Activated T-helper 1 cell treated with anti-CD3 and anti-CD28 coated beads, Interleukin-2, amount 50 U/mL, for 16 hours (primary cell): ENCODE results near the gene NGEF.
"Not testable (repeated sequence)": the region's sequence is repeated elsewhere in the genome, so short reads cannot be mapped to it uniquely, and the experiment has no call there.

Source experiments
- DNase-seq, 2 donors: peaks; one replicate each; pipeline ENCODE4 v3.0.0-alpha.2; 2020; ENCODE audit warnings: low read depth in 1 of 2, low spot score in 1 of 2

The NGEF gene

GRCh38 chr2:233013027-233013461, at the start of gene NGEF:
NGEF (minus strand) TSS chr2:233013256; CDS start chr2:232974890, 38,366 bp downstream.
- no peak for DNase-seq

- DNase-seq = no peak
These were observed 49.4 kb upstream of the NGEF start for GRCh38 chr2:233062451-233062850.

GRCh38 chr2:233061591-233062450, 48.8 kb upstream of the NGEF start:
- DNase-seq = no peak

GRCh38 chr2:233060980-233061590, 48.0 kb upstream of the NGEF start:
- no peak for DNase-seq

GRCh38 chr2:233060501-233060979, 47.5 kb upstream of the NGEF start:
- no peak for DNase-seq

GRCh38 chr2:233059797-233060500, 46.9 kb upstream of the NGEF start, which contains the start of gene INPP5D:
INPP5D (plus strand) TSS chr2:233060342; CDS start chr2:233060479, 137 bp downstream.
- DNase-seq = peak; percentile 42 to 57

GRCh38 chr2:233059547-233059796, 46.4 kb upstream of the NGEF start:
- DNase-seq = no peak

GRCh38 chr2:233058717-233059546, 45.9 kb upstream of the NGEF start:
- no peak for DNase-seq

GRCh38 chr2:233056961-233057605, 44.0 kb upstream of the NGEF start:
- DNase-seq = no peak

- no peak for DNase-seq
These were observed 42.3 kb upstream of the NGEF start for GRCh38 chr2:233055362-233055761.

- DNase-seq = peak; percentile 56 to 64
These were observed 41.1 kb upstream of the NGEF start for GRCh38 chr2:233053928-233054784.

GRCh38 chr2:233052517-233052916, 39.5 kb upstream of the NGEF start:
- not testable (repeated sequence) for DNase-seq

GRCh38 chr2:233051241-233052149, 38.4 kb upstream of the NGEF start:
- no peak for DNase-seq

GRCh38 chr2:233049194-233049761, 36.2 kb upstream of the NGEF start:
- no peak for DNase-seq

- DNase-seq = no peak
These were observed 35.6 kb upstream of the NGEF start for GRCh38 chr2:233048569-233049193.

- no peak for DNase-seq
These were observed 34.6 kb upstream of the NGEF start for GRCh38 chr2:233047667-233048066.

- no peak for DNase-seq
These were observed 34.1 kb upstream of the NGEF start for GRCh38 chr2:233047206-233047605.
